ENCODE data around the gene UNC13D. TPM values are rescaled to one million over a fixed set of nuclear protein-coding genes. Genes with fewer than 3 reads are reported as not detected.
"Not testable (repeated sequence)": the region's sequence is repeated elsewhere in the genome, so short reads cannot be mapped to it uniquely, and the experiment has no call there.

Gene UNC13D
- total RNA-seq, 1 donor from 2014 or later = 2.7 TPM

DNA sequence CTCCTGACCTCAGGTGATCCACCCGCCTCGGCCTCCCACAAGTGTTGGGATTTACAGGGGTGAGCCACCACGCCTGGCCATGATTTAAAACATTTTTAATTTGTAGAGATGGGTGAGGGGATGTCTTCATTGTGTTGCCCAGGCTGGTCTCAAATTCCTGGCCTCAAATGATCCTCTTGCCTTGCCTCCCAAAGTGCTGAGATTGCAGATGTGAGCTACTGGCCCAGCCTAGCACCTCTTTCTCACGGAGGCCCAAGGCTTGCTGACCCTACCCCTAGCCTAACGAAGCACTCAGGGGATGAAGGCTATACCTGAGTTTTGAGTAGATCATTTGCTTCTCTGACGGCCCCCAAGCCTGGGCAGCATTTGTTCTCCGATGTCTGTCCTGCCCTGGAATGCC lies 33.0 kb downstream of the UNC13D start:
- Histone ChIP-seq H3K4me2 (ENCODE audit: low read length) (no peak overlapping the region), H3K9ac (ENCODE audit: low read length) (no peak overlapping the region), H4K20me1 (ENCODE audit: insufficient read depth, low read length) (peaks cover 45% of the 10 kb centered on the region), H2AFZ (ENCODE audit: low read depth, low read length) (no peak overlapping the region), H3K36me3 (ENCODE audit: insufficient read depth, low read length) (peaks cover 12% of the 10 kb centered on the region), H3K79me2 (ENCODE audit: insufficient read depth, low read length) (peaks cover 13% of the 10 kb centered on the region), H3K9me3 (ENCODE audit: insufficient read depth, low read depth, low read length) (no peaks in the 10 kb centered on the region), H3K4me1 (ENCODE audit: insufficient read depth, low read length) (peaks cover 17% of the 10 kb centered on the region), H3K27me3 (ENCODE audit: insufficient read depth, low read length) (no peaks in the 10 kb centered on the region), H3K4me3 (ENCODE audit: insufficient read depth, low read depth, low read length) (no peak overlapping the region), H3K27ac (ENCODE audit: low read depth, low read length) (no peak overlapping the region)
- Mint-ChIP-seq H3K4me3 (ENCODE audit: unreplicated experiment) (no peak overlapping the region), H3K27ac (ENCODE audit: unreplicated experiment) (no peak overlapping the region), H3K9me3 (ENCODE audit: unreplicated experiment) (no peaks in the 10 kb centered on the region), H3K36me3 (ENCODE audit: low read depth, unreplicated experiment) (peaks cover 12% of the 10 kb centered on the region), H3K4me1 (ENCODE audit: low read depth, unreplicated experiment) (peaks cover 18% of the 10 kb centered on the region), H3K27me3 (ENCODE audit: low read depth, unreplicated experiment) (no peaks in the 10 kb centered on the region)
- no peak for FAIRE-seq
- DNase-seq (ENCODE audit: low read depth) = no peak
- TF ChIP-seq, protein P1, sequence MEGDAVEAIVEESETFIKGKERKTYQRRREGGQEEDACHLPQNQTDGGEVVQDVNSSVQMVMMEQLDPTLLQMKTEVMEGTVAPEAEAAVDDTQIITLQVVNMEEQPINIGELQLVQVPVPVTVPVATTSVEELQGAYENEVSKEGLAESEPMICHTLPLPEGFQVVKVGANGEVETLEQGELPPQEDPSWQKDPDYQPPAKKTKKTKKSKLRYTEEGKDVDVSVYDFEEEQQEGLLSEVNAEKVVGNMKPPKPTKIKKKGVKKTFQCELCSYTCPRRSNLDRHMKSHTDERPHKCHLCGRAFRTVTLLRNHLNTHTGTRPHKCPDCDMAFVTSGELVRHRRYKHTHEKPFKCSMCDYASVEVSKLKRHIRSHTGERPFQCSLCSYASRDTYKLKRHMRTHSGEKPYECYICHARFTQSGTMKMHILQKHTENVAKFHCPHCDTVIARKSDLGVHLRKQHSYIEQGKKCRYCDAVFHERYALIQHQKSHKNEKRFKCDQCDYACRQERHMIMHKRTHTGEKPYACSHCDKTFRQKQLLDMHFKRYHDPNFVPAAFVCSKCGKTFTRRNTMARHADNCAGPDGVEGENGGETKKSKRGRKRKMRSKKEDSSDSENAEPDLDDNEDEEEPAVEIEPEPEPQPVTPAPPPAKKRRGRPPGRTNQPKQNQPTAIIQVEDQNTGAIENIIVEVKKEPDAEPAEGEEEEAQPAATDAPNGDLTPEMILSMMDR (IDR thresholded peaks at IDR 0.05; ENCODE audit: insufficient read depth, low read depth, low read length) = no peak
- no peak for TF ChIP-seq EZH2 (IDR thresholded peaks at IDR 0.05; ENCODE audit: insufficient read depth, low read length)

DNA sequence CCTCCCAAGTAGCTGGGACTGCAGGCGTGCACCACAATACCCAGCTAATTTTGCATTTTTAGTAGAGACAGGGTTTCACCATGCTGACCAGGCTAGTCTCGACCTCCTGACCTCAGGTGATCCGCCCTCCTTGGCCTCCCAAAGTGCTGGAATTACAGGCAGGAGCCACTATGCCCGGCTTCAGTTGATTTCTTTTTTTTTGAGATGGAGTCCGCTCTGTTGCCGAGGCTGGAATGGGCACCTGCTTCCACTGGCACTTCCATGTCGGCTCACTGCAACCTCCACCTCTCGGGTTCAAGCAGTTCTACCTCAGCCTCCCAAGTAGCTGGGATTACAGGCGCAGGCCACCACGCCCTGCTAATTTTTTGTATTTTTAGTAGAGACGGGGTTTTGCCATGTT lies 33.4 kb downstream of the UNC13D start:
- not testable (repeated sequence) for DNase-seq (ENCODE audit: low read depth); H3K9me3 ChIP-seq (ENCODE audit: insufficient read depth, low read depth, low read length); H2AFZ ChIP-seq (ENCODE audit: low read depth, low read length); H3K4me2 ChIP-seq (ENCODE audit: low read length); H3K27me3 ChIP-seq (ENCODE audit: insufficient read depth, low read length); H3K27ac ChIP-seq (ENCODE audit: low read depth, low read length); H3K36me3 ChIP-seq (ENCODE audit: insufficient read depth, low read length); H3K27ac Mint-ChIP-seq (ENCODE audit: unreplicated experiment); FAIRE-seq; H3K4me3 Mint-ChIP-seq (ENCODE audit: unreplicated experiment); H3K4me3 ChIP-seq (ENCODE audit: insufficient read depth, low read depth, low read length); H3K9me3 Mint-ChIP-seq (ENCODE audit: unreplicated experiment); H3K27me3 Mint-ChIP-seq (ENCODE audit: low read depth, unreplicated experiment); H3K9ac ChIP-seq (ENCODE audit: low read length)
- Histone ChIP-seq H3K4me1 (ENCODE audit: insufficient read depth, low read length) (peaks cover 17% of the 10 kb centered on the region), H4K20me1 (ENCODE audit: insufficient read depth, low read length) (peaks cover 45% of the 10 kb centered on the region), H3K79me2 (ENCODE audit: insufficient read depth, low read length) (peaks cover 13% of the 10 kb centered on the region)
- H3K4me1 Mint-ChIP-seq (ENCODE audit: low read depth, unreplicated experiment) = peaks cover 18% of the 10 kb centered on the region
- H3K36me3 Mint-ChIP-seq (ENCODE audit: low read depth, unreplicated experiment) = peaks cover 12% of the 10 kb centered on the region

DNA sequence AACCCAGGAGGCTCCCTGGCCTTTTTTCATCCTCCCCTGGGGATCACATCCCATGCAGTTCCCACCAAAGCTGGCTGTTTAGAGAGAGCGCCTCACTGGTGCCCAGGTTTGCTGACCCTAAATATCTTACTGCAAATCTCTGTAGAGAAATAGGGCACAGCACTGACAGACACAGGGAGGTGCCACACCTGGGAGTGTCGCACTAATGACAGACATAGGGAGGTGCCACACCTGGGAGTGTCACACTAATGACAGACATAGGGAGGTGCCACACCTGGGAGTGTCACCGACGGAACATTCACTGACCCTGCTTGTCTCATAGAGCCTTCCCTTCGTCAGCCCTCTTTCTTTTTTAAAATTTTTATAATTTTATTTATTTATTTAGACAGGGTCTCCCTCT lies 34.0 kb downstream of the UNC13D start:
- H3K27me3 Mint-ChIP-seq (ENCODE audit: low read depth, unreplicated experiment) = no peaks in the 10 kb centered on the region
- Histone ChIP-seq H4K20me1 (ENCODE audit: insufficient read depth, low read length) (peaks cover 45% of the 10 kb centered on the region), H3K27me3 (ENCODE audit: insufficient read depth, low read length) (no peaks in the 10 kb centered on the region), H2AFZ (ENCODE audit: low read depth, low read length) (no peak overlapping the region), H3K9ac (ENCODE audit: low read length) (no peak overlapping the region), H3K4me3 (ENCODE audit: insufficient read depth, low read depth, low read length) (no peak overlapping the region), H3K36me3 (ENCODE audit: insufficient read depth, low read length) (peaks cover 9% of the 10 kb centered on the region), H3K27ac (ENCODE audit: low read depth, low read length) (no peak overlapping the region), H3K79me2 (ENCODE audit: insufficient read depth, low read length) (peaks cover 13% of the 10 kb centered on the region), H3K4me1 (ENCODE audit: insufficient read depth, low read length) (peaks cover 14% of the 10 kb centered on the region), H3K9me3 (ENCODE audit: insufficient read depth, low read depth, low read length) (no peaks in the 10 kb centered on the region), H3K4me2 (ENCODE audit: low read length) (no peak overlapping the region)
- DNase-seq (ENCODE audit: low read depth) (no peak), FAIRE-seq (no peak)
- H3K4me3 Mint-ChIP-seq (ENCODE audit: unreplicated experiment) = no peak overlapping the region
- peaks cover 15% of the 10 kb centered on the region for H3K4me1 Mint-ChIP-seq (ENCODE audit: low read depth, unreplicated experiment)
- no peak overlapping the region for H3K27ac Mint-ChIP-seq (ENCODE audit: unreplicated experiment)
- no peaks in the 10 kb centered on the region for H3K9me3 Mint-ChIP-seq (ENCODE audit: unreplicated experiment)
- TF ChIP-seq, protein P1 (IDR thresholded peaks at IDR 0.05; ENCODE audit: insufficient read depth, low read depth, low read length) = no peak
- TF ChIP-seq EZH2 (IDR thresholded peaks at IDR 0.05; ENCODE audit: insufficient read depth, low read length) = no peak
- peaks cover 12% of the 10 kb centered on the region for H3K36me3 Mint-ChIP-seq (ENCODE audit: low read depth, unreplicated experiment)
